Dermis microvascular lymphatic vessel endothelial cell (primary cell): ENCODE measurements around the gene THAP5. TPM values are rescaled to one million over a fixed set of nuclear protein-coding genes. Genes with fewer than 3 reads are reported as not detected.

Source experiments
- DNase-seq, 2 donors: peaks; one replicate each; pipeline versions ENCODE4 v3.0.0 to v3.0.0-alpha.2; 2010; ENCODE audit warnings: low read depth in 2 of 2
- total RNA-seq: library from RNA; depleted of rRNA; stranded (reverse); fragments of >200 nt; gene quantifications from 2 replicates; pipeline ENCODE4 v1.2.1, GENCODE V29; 2014

Gene THAP5
- total RNA-seq, 1 donor from 2014 or later: 9.0 TPM

DNA sequence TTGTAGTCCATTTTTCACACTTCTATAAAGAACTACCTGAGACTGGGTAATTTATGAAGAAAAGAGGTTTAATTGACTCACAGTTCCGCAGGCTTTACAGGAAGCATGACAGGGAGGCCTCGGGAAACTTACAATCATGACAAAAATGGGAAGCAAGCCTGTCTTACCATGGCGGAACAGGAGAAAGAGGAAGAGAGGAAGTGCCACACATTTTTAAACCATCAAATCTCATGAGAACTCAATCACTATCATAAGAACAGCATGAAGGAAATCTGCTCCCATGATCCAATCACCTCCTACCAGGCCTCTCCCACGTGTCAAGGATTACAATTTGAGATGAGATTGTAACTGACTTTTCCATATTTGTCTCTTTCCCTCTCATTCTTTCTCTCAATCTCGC is 34.2 kb downstream of the THAP5 start:
- DNase-seq: no peak

GRCh38 chr7:108533712-108534111 is 35.8 kb downstream of the THAP5 start:
- no peak for DNase-seq

DNA sequence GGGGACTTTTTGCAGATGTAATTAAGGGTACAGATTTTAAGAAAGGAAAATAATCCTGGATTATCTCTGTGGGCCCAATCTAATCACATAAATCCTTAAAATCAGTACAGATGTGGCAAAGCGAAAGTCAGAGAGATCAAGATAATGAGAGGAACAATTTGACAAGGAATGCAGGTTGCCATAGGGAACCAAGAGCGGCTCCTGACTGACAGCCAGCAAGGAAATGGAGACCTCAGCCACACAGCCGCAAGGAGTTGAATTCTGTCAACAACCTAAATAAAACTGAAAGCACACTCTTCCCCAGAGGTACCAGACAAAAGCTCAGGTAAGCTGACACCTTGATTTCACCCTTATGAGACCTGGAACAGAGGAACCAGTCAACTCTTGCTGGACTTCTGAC is 40.2 kb downstream of the THAP5 start:
- DNase-seq: no peak

DNA sequence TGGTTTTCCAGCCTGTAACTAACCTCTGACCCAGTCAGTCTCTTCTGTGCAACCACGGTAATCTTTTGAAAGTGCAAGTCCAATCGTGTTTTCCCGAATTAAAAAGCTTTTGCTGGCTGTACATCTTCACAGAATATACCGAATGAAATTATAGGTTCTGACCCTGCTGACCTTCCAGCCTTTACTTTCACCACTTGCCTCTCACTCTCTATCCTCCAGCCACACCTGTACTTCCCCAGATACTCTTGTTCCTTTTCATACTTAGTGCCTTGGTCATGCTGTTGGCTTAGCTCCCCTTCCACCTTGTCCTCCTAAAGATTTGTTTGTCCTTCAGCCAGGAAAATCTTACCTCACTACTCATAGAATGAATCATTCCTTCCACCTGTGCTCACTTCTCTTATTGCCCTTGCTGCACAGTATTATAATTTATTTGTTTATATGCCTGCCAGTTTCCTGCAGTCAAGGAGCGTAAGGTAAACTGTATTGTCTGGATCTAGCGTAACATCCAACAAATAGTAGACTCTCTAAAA is 41.3 kb downstream of the THAP5 start:
- no peak for DNase-seq

- no peak for DNase-seq
These were observed 42.8 kb downstream of the THAP5 start for GRCh38 chr7:108526768-108527017.

DNA sequence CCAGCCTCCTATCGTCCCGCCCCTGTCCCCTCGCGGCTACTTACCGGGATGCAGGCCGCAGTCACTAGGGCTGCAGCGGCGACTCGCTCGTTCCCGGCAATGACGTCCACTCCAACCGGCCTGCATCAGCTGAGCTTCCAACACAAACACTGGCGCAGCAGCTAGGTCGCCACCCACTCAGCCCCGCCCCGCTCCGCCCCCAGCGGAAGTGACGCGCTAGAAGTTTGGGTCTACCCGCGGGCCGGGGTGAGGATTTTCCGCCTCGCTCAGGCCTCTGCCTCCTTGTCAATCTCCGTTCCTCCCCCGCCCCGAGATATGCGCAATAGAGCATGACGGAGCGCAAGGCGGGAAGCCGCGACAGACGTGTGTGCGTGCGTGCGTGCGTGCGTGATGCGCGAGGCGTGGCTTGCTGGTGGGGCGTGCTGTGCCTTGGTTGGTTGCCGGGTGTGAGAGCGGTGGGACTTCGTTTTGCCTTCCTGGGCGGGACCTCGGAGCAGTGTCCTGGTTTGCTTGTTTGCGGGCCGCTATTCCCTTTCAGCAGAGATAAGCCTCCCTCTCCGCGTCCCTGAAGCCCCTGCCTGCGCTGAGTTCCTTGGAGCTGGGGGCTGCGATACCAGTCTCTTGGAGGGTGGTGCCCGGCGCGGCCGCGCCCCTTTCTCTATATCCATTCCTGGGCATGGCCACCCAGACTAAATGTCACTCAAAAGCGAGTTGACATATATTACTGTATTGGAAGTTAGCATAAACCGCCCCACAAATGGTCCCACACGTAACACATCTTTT is 43.3 kb downstream of the THAP5 start, which contains the start of gene PNPLA8:
TSS of gene PNPLA8 (minus strand) at position 151 of the 783 bp plus-strand sequence. CDS start 10,644 bp downstream, outside the sequence.
- DNase-seq: peak; percentile 98 to 100

- DNase-seq: peak; percentile 83 to 86
These were observed 44.0 kb downstream of the THAP5 start for GRCh38 chr7:108525327-108525984.

- DNase-seq: no peak
These were observed 46.7 kb downstream of the THAP5 start for GRCh38 chr7:108522780-108523179.

- DNase-seq: no peak
These were observed 51.6 kb downstream of the THAP5 start for GRCh38 chr7:108517951-108518350.

- DNase-seq: no peak
These were observed 53.9 kb downstream of the THAP5 start for GRCh38 chr7:108515630-108516029.

DNA sequence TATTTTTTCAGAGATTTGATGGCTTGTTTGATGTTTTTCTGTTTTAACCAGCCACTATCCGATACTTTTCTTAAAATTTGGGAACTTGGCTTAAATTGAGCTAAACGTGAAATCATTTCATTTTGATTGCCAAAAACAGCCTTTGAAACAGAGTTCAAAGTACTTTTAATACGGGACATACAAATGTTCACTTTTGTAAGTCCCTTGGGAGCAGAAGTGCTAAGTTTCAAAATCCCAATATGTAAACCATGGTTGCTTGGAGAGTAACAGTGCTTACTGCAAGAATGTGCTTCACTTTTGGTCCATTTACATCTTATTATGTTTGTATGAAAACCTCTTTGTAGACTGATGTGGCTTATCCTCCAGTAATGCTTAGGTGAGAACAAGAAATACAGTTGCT is 54.5 kb downstream of the THAP5 start:
- no peak for DNase-seq

Other genes starting within 250 kb of the THAP5 start
- gene NRCAM, start 113.3 kb downstream of the THAP5 start, total RNA-seq: 1.5 and 3.3 TPM in 2 replicates
- 24.4 and 25.0 TPM in 2 replicates for gene PNPLA8, start 43.6 kb downstream of the THAP5 start, total RNA-seq
- 30.0 and 38.1 TPM in 2 replicates for gene DNAJB9, start 168 bp upstream of the THAP5 start, total RNA-seq